SK-N-MC (cell line): ENCODE data around the gene PRKCZ.

Experiments used
- EZH2 ChIP-seq: fragments of 200-600 bp; sonication (generic); IDR thresholded peaks from one replicate; pipeline ENCODE4 v1.6.1; 2017; ENCODE audit warnings: antibody characterized with exemption
- FOXP2 ChIP-seq: optimal IDR thresholded peaks from 2 replicates; pipeline ENCODE3; 2011; ENCODE audit warnings: mild to moderate bottlenecking, moderate library complexity; ENCODE audit not compliant: insufficient read depth; ENCODE audit errors: extremely low read length, control extremely low read depth
- POLR2AphosphoS5 ChIP-seq: IDR thresholded peaks from 2 replicates; pipeline ENCODE4 v1.6.1; 2012; ENCODE audit warnings: mild to moderate bottlenecking, low read depth, low read length, borderline replicate concordance

- no peak for TF ChIP-seq POLR2AphosphoS5
- no peak for TF ChIP-seq EZH2
- TF ChIP-seq FOXP2, result no peak
Observed at GRCh38 chr1:2130871-2131289, 80.7 kb downstream of the PRKCZ start.
